Kasumi-1 (cell line): ENCODE data around the gene ARHGAP4.

Experiments used
- DNase-seq, 2 experiments: peaks; one replicate each; lab custom pipeline; 2025; lab: John Stamatoyannopoulos, UW

Gene ARHGAP4

GRCh38 chrX:153906126-153906917, 19.7 kb downstream of the ARHGAP4 start:
- no peak for DNase-seq

DNA sequence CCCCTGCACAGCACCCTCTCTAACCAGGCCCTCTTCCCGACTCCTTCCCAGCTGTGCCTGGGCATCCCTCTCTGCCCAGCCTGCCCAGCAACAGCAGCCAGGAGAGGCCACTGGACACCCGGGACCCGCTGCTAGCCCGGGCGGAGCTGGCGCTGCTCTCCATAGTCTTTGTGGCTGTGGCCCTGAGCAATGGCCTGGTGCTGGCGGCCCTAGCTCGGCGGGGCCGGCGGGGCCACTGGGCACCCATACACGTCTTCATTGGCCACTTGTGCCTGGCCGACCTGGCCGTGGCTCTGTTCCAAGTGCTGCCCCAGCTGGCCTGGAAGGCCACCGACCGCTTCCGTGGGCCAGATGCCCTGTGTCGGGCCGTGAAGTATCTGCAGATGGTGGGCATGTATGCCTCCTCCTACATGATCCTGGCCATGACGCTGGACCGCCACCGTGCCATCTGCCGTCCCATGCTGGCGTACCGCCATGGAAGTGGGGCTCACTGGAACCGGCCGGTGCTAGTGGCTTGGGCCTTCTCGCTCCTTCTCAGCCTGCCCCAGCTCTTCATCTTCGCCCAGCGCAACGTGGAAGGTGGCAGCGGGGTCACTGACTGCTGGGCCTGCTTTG, 20.5 kb downstream of the ARHGAP4 start:
- no peak for DNase-seq

DNA sequence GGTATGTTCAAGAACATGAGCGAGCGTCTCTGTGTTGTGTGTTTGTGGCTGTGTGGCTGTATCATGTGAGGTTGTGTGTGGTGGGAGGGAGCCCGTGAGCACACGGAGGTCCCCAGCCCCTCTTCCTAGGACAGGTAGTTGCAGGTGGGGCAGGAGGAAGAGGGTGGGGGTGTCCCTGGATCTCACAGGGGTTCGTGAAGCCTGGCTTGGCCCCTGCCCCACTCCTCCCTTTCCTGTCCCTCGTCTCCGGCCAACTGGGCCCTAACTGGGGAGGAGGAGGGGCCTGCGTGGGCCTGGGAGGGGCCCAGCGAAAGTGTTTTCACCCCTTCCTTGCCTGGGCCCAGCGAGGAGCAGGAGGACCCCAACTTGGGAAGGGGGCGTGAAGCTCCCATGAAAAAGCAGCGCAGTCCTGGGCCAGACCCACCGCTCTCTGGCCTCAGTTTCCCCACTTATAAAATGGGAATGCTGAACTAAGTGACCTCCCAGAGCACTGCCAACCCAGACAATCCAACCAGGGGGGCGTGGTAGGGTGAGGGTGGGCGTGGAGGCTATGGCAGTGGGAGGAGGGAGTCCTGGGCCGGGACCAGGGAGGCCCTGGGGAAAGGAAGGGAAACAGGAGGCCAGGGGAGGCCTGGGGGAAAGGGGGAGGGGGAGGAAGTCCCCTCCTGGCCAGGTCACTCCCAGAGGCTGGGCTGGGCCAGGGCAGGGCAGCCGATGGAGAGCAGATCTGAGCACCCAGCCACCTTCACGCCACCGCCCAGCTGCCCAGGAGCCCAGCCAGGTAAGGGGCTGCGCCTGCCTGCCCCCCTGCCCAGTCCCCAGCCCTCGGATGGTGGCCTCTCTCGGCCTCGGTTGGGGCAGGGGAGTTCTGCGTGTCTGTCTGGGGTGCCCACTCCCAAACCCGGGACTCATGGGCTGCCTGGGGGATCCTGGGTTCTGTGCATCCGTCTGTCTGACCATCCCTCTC, 21.8 kb downstream of the ARHGAP4 start, which contains the start of gene AVPR2:
AVPR2 (plus strand) TSS at position 683 of the 967 bp plus-strand sequence. CDS start 473 bp downstream, outside the sequence.
- no peak for DNase-seq

GRCh38 chrX:153903238-153903980, 22.7 kb downstream of the ARHGAP4 start:
- no peak for DNase-seq

- no peak for DNase-seq
Observed at GRCh38 chrX:153902385-153902784, 23.7 kb downstream of the ARHGAP4 start.

- no peak for DNase-seq
Observed at GRCh38 chrX:153901753-153902140, 24.3 kb downstream of the ARHGAP4 start.

DNA sequence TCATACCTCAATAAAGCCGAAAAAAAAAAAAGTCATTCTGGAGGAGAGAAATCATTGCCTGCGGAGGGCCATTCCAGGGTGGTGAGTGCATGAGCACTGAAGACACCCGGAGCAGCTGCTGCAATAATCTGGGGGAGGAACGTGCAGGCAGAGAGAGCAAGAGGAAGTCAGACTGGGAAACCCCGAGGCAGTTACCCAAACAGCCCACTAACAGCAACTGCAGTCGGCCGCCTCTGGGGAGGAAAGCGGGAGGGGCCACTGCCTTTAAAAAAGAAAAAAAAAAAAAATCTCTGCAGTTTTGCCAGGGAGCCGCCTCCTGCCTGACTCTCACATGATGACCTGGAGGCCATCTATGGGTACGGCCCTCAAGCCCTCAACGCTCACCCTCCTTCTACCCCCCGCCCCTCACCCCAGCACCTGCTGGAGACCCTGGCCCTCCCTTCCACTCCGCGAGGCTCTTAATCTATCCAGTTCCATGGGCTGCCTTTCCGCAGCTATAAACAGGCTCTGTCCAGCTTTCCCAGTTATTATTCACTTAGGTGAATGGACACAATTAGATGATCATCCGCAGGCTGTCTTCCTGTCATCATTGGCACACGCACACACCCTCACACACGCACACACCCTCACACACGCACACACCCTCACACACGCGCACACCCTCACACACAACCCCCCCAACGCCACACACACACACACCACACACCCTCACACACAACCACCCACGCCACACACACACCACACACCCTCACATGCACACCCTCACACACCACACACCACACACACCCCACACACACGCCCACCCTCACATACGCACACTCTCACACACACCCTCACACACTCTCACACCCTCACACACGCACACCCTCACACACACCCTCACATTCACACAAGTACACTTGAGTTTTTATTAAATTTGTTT, 25.0 kb downstream of the ARHGAP4 start:
- peak; percentile 91 to 92 for DNase-seq

DNA sequence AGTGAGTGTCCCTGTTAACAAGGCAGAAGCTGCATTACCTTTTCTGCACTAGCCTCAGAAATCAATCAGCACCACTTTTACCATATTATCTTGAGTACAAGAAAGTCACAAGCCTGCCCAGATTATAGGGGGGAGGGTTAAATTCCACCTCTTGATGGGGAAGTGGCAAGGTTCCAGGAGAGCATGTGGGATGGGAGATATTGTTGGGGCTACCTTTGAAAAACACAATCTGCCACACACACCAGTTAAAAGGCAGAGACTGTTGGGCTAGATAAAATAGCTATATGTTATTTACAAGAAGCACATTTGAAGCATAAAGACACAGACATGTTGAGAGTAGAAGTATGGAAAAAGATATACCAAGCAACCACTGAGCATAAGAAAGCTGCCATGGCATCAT, 28.2 kb downstream of the ARHGAP4 start:
- DNase-seq, result no peak

DNA sequence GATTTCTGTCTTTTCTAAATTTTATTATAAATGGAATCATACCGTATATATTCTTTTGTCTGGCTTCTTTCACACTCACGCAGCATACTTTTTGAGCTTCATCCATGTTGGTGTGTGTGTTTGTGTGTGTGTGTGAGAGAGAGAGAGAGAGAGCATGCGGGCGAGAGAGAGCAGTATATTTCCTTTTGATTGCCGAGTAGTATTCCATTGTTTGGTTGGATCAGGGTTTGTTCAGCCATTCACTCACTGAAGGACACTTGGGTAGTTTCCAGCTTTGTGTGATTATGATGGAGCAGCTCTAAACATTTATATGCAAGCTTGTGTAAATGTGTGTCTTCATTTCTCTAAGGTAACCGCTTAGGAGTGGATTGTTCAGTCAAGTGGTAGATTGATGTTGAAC, 36.9 kb downstream of the ARHGAP4 start:
- DNase-seq, result no peak

DNA sequence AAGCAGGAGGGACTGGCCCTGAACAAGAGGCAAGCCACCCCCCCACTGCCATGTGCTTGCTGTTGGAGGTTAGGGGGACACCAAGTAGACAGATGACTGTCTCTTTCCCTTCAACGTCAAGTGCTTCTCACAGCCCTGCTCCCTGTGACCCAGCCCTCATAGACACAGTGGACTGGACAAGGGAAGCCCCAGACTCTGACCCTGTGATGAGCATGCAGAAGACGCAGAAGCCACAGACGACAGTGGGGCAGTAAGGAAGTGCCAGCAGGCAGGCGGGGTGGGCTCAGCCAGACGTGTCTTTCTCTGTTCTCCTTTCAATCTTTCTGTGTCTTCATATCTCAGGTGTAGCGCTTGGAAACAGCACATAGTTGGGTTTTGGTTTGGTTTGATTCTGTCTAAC, 37.7 kb downstream of the ARHGAP4 start:
- no peak for DNase-seq

- DNase-seq, result no peak
Observed at GRCh38 chrX:153887385-153887784, 38.7 kb downstream of the ARHGAP4 start.

DNA sequence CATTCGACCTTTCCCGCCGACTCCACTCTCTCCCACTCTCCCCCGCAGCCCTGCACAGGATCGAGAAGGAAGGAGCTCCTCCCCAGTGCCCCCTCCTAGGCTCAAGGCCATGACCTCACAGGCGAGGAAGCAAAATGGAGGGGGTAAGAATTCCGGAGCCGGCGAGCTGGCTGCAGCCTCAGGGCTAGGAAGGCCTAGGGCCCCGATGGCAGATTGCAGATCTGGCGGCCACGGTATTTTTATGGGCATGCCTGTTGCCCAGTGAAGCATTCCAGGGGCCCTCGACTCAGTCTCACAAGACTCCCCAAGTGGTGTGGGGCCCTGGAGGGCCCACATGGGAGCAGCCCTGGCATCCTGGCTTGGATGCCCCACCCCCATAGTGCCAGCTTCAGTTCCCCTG, 39.1 kb downstream of the ARHGAP4 start:
- no peak for DNase-seq

DNA sequence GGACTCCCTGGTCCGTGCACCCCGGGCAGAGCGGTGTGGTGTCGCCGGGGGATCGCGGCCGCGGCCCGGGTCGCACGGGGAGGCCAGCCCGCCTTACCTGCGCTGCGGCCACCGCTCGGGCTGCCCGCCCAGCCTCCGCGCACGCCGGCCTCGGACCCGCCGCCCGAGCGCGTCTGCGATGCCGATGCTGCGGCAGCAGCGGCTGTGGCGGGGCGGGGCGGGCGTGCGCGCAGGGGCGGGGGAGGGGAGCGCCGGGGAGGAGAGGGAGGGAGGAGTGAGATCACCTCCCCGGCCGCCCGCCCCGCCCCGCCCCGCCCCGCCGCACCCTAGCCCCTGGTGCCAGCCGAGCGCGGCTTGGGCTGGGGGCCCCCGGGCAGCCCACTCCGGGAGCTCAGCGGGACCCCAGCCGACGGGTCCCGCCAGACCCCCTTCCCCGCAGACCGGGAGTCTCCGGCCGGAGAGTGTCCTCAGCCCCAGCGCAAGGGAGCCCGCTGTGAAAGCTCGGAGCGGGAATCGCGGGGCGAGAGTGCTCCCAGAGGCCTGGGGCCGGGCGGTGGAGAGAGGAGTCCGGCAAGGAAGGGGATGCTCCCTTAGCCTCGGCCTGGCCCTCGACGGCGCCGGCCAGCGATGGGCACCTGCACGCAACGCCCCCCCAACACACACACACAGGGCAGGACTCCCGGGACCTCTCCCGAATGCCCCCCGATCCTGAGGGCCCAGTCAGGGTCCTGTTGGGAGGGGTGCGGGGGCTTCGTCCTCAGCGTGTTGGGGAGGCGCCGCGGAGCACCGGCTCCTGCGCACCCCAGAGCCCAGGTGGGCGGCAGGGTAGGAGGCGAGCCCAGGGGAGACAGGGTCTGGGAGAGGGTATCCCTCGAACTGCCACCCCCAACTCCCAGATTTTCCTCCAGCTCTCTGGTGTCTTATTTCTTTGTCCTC, 39.8 kb downstream of the ARHGAP4 start, which contains the start of gene L1CAM:
L1CAM (minus strand) TSS at position 206 of the 936 bp plus-strand sequence. CDS start 10,337 bp downstream, outside the sequence.
- no peak for DNase-seq

- DNase-seq, result no peak
Observed at GRCh38 chrX:153885208-153885787, 40.8 kb downstream of the ARHGAP4 start.

DNA sequence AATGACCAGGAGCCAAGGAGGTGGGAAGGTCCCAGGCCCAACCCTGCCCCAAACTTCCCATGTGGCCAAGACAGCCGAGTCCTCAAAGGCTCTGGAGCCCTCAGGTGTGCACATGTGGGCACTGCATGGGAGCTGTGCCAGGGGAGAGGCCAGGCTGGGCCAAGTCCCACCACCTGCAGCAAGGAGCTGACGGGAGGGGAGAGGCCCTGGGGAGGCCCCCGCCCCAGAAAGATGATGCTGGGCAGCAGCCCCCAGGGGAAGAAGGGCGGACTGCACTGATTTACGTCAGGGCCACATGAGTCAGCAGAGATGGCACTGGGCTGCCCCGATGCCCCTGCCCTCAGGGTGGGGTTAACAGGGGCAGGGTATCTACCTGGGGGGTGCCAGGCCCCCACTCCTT, 41.5 kb downstream of the ARHGAP4 start:
- no peak for DNase-seq

GRCh38 chrX:153884136-153884535, 41.9 kb downstream of the ARHGAP4 start:
- no peak for DNase-seq

- no peak for DNase-seq
Observed at GRCh38 chrX:153883163-153883843, 42.8 kb downstream of the ARHGAP4 start.

DNA sequence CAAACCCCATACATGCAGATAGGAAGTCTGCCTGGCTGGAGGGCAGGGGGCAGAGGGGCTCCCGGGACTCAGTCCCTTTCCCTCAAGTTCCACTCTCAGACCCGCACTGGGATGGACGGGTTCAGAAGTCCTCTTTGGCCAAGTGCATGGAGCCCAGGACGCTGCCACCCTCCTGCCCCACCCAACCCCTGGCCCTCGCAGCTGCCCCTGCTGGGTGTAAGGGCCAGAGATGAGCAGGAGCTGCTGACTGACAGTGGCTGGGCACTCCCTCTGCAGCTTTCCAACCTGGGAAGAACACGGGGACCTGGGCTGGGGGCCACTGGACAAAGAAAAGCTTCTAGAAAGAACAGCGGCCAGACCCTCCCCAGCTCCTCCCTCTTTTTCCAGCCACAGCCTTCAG, 43.5 kb downstream of the ARHGAP4 start:
- no peak for DNase-seq
